Activated gamma-delta T cell treated with Interleukin-2 at 50 U/mL for 16 hours (primary cell): ENCODE measurements around the gene SEPTIN2.
"Not testable (repeated sequence)": the region's sequence is repeated elsewhere in the genome, so short reads cannot be mapped to it uniquely, and the experiment has no call there.

Source experiments
- DNase-seq: peaks from one replicate; pipeline ENCODE4 v3.0.0-alpha.2; 2020

The SEPTIN2 gene

GRCh38 chr2:241390301-241391206 is 74.8 kb downstream of the SEPTIN2 start:
- DNase-seq: no peak

GRCh38 chr2:241391892-241392665 is 76.4 kb downstream of the SEPTIN2 start:
- no peak for DNase-seq

GRCh38 chr2:241392753-241393152 is 77.0 kb downstream of the SEPTIN2 start:
- not testable (repeated sequence) for DNase-seq

- no peak for DNase-seq
These were observed 77.9 kb downstream of the SEPTIN2 start for GRCh38 chr2:241393524-241394196.

GRCh38 chr2:241396809-241397208 is 81.1 kb downstream of the SEPTIN2 start:
- not testable (repeated sequence) for DNase-seq

- DNase-seq: no peak
These were observed 84.5 kb downstream of the SEPTIN2 start for GRCh38 chr2:241399941-241400922.
